NCI-H2107 treated with DMSO at 0.1 percent for 48 hours (cell line): ENCODE results near the gene ADGRA1.
"Not testable (repeated sequence)": the region's sequence is repeated elsewhere in the genome, so short reads cannot be mapped to it uniquely, and the experiment has no call there.

Experiments used
- DNase-seq: peaks from one replicate; lab custom pipeline; 2025; ENCODE audit not compliant: unreplicated experiment; lab: John Stamatoyannopoulos, UW

ADGRA1 gene

DNA sequence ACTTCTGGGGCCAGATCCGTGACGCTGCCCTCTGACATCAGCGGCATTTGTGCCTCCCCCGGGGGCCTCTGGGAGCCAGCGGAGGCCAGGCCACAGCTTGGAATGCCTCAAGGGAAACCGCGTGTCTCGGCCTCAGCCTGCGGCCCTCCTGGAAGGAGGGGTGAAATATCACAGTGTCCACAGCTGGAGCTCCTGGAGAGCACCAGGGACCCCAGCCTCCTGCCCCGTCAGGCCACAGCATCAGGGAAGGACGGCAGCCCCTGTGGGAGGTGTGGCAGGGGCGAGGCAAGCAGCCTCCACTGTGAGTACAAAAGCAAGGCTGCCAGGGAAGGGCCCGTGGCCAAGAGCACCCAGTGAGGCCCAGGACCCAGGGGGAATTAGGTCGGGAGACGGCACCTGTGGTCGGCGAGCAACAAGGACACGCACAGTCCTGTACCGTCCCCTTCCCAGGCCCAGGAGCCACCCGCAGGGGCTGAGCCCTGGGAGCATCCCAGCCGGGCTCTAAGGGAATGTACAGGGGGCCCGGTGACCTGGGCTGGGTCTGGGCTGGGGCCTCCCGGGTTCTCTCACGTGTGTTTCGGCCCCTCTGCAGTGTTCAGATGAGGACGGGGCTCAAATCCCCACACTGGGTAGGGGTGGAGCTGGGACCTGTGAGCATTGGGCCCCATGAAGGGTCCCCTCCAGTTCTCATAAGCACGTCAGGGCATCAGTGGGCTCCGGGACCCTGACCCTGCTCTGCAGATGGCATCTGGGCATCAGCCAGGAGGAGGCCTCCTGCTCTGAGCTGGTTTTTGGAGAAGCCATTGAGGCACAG, 53.6 kb downstream of the ADGRA1 start:
- no peak for DNase-seq

DNA sequence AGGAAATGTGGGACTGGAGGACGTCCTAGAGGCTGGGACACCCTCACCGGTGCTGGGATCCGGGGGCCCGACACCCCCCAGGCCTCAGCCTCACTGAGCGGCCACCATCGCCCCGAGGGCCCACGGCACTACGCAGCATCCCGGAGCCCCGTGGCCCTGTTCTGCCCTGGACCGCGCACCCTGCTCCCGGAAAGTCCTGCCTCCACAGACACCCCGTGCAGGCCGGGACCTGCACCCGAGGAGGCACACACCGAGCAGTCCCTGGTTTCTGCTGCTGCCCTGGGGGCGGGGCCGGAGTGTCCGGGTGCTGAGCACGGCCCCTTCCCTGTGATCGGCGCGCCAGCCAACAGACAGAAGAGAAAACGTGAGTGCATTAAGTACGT, 54.2 kb downstream of the ADGRA1 start:
- DNase-seq = no peak

DNA sequence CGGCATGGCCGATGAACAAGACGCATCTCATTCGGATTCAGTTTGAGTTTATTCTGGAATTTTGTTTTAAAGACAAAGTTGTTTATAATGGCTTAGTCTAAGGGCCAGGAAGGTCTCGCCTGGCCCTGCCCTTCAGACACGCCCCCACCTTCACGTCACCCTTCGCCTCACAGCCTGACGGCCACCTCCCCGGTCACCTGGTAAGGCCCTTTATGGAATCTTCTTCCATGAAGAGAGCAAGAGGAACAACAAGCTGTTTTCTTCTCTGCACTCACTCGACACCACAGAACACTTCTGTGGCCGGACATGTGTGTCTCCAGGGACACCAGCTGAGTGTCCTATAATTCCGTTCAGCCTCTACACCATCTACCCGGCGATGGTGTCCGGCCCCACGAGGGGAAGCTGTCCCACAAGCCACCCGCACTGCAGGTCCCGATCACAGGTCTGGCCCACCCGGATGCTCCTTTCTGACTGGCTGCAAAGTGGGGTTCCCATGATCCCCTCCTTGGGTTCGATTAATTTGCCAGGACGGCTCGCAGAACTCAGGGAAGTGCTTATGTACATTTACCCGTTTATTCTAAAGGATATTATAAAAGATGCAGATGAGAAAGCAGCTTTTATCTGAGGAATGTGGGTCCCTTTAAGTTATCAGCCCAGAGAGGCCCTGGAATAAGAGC, 54.9 kb downstream of the ADGRA1 start:
- no peak for DNase-seq

DNA sequence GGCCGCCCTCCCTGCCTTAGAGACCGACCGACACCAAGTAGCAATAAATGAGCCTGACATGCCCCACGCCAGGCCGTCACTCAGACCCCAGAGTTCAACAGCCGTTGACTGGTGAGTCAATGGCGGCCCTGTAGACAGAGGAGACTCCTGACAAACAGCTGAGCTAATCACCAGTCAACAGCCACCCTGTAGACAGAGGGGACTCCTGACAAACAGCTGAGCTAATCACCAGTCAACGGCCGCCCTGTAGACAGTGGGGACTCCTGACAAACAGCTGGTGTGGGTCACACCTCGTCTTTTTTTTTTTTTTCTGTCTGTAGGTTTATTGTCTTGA, 55.4 kb downstream of the ADGRA1 start:
- DNase-seq = no peak

DNA sequence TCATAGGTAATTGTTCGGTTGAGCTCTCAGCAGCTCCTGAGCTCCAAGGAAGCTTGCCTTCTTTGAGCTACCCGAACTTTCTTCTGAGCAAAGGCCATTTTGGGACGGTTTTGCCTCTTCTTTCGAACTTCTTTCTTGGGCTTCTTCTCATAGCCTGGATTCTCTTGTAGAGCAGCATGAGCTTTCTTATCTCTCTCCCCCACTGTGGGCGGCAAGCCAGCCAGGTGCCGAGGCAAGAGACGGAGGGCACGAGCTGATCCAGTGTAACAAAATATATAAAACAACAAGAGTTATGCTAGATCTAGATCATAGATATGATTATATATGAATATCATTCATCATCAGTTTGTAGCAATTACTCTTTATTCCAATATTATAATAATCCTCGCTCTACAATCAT, 55.8 kb downstream of the ADGRA1 start:
- DNase-seq = no peak

DNA sequence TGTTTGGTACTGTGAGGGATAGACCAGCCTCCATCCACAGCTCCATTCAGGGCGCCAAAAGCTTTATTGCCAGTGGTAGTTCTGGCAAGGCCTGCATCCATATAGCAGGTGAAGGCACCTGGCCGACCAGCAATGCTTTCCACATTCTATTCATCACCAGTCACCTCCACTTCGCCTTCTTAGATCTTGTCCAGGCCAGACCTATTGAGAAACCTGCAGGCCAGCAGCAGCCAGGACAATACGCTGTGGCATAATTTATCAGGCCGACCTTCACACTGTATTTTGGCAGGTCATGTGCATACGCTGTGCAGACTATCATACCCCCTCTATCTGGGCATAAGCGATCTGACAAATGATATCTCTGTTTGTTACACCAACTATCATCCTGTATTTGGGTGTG, 57.0 kb downstream of the ADGRA1 start:
- DNase-seq = no peak

DNA sequence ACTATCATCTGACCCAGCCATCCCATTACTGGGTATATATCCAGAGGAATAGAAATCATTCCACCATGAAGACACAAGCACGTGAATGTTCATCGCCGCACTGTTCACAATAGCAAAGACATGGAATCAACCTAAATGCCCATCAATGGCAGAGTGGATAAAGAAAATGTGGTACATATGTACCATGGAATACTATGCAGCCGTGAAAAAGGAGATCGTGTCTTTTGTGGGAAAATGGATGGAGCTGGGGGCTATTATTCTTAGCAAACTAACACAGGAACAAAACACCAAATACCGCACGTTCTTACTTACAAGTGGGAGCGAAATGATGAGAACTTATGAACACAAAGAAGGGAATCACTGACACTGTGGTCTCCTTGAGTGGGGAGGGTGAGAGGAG, 62.5 kb downstream of the ADGRA1 start:
- DNase-seq = no peak

DNA sequence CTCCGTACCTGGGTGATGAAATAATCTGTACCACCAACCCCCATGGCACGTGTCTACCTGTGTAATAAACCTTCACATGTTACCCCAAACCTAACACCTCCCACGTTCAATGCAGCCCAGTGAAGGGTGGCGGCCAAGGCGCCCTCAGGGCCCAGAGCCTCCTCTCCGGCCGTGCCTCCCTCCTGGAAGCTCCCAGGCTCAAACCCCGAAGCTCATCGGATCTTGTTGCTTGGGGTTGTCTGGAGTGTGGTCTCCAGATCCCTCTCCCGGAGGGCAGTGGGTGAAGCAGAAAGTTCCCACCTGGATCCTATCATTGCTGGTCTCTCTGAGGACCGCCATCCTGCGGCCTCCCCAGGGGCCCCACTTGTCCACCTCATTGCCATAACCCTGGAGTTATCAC, 62.9 kb downstream of the ADGRA1 start:
- no peak for DNase-seq

DNA sequence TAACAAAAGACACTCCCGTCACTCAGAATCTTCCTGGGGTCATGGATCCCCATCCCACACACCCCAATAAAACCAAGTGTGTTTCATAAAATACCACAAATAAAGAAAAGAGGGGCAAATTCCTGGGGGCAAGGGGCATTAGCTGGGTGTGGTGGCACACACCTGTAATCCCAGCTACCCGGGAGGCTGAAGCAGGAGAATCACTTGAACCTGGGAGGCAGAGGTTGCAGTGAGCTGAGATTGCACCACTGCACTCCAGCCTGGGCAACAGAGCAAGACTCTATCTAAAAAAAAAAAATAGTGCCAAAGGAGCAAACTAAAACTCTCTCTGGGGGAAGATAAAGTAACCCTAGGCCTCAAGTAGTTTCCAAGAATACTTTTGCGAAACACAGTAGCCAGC, 63.3 kb downstream of the ADGRA1 start:
- DNase-seq = not testable (repeated sequence)

DNA sequence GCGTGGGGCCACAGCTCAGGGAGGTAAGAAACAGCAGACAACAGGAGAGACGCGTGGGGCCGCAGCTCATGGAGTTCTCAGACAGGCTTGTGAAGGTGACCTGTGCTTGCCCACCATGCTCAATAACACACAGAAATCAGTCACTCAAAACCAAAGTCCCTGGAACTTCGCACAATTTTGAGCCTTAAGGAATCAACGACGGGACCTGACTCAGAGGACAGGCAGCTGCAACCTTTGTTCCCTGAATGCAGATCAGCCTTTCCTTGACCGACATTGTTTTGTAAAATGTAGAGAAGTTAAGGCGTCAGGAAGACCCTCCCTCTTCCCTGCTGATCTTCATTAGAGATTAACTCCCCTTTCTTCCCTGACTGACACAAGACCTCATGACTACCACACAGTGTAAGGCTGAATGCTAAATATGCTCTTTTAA, 63.8 kb downstream of the ADGRA1 start:
- DNase-seq = no peak

DNA sequence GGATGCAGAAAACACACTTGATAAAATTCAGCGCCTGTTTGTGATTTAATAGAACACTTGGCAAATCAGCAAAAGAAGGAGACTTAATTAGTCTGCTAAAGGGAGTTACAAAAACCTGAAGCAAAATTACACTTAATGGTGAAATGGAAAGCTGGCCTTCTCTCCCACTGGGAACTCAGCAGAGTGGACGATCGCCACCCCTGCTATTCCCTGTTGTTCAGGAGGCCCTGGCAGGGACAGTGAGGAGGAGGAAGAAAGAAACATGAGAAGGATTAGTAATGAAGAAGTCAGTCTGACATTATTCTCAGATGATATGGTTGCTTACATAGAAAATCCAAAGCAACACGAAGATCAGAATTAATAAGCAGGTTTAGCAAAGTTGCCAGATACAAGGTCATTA, 66.7 kb downstream of the ADGRA1 start:
- DNase-seq = no peak

DNA sequence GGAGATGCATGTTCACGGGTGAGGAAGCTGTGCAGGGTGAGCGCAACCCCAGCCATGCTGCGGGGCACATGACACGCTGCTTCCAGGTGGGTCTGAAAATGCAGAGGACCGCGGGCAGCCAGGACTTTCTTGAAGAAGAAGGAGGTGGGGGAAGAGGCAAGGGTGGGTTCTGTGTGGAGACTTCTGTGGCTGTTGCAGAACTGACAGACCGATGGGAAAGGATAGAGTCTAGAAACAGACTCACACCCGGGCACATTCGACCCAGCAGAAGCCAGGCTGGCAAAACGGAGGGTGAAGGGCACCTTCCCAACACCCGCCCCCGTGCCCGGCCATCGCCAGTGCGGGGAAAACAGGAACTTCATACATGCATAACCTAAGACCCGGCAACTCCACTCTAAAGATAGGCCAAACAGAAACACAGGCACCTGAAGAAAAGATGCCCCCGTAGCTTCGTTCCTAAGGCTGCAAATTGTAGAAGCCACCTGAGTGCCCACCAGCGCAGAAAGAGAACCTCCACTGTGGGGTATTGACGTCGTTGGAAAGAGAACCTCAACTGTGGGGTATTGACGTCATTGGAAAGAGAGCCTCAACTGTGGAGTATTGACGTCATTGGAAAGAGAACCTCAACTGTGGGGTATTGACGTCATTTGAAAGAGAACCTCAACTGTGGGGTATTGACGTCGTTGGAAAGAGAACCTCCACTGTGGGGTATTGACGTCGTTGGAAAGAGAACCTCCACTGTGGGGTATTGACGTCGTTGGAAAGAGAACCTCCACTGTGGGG, 67.5 kb downstream of the ADGRA1 start:
- DNase-seq = no peak

DNA sequence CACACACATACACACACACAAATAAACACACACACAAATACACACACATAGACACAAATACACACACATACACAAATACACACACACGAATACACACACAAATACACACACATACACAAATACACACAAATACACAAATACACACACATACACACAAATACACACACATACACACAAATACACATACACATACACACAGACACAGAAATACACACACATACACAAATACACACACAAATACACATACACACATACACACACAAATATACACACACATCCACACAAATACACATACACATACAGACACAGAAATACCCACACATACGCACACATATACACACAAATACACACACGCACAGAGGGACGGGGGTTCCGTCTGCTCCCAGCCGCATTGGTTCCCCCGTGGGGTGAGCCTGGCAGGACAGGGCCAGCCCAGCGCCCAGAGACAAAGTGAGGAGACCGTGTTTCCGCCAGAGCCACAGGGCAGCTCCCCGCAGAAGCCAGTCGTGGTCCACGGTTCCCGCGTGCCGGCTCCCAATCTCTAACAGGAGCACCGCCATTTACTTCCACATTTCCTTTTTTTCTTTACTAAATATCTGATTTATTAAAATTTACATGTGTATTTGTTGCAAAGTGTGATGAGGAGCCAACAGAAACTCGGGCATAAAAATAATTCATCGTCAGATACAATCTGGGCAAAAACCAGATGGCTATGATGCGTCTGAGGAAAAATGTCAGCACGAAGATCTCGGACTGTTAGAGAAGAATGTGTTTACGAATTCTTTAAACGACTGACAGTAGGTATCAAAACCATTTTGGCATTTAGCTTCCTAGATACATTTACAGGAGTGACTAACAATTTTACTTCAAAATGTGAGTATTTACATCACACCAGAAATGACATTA, 69.2 kb downstream of the ADGRA1 start:
- no peak for DNase-seq

DNA sequence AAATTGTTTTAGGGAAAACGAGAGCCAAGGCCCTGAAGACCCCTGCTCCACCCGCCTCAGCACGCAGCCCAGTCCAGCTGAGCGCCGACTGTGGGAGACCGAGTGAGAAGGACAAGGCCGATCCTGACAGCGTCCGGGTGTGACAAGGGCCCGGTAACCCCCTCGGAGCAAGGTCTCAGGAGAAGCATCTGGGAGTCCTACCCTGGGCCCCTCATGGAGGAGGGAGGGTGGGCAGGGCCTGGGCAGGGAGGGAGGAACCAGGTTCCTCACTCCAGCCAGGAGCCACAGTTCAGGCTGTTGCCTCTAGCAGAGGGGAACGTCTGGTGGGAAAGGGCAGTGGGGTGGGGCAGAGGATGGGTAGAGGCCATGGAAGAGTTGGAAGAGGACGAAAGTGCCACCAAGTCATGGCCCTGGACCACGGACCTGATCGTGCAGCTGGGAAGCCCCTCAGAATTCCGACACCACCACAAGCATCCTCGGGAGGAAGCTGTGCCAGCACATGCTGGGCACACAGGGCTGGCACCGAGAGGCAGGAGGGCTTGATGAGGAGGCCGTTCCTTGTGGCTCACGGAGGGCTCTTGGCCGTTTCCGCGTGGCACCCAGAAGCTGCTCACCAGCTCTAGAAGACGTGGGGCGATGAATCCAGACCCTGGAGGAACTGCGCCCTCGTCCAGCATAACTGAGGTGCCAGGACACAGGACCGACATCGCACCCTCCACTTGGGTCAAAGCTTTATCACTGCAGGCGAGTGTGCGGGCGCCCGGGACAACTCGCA, 70.1 kb downstream of the ADGRA1 start:
- DNase-seq = no peak

DNA sequence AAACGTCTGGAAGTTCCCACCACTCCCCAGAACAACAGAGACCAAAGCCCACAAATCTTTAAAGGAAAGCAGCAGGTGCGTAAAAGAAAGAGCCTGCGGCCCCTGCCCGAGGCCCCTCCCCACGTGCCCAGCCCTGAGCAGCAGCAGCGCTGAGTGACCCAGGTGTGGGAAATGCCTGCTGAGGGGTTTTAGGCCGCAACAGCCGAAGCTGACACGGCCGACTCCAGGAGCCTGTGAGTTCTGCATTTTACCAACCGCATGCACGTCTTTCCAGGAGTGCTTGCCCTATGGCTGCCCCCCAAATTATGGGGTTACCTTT, 70.7 kb downstream of the ADGRA1 start:
- DNase-seq = no peak

DNA sequence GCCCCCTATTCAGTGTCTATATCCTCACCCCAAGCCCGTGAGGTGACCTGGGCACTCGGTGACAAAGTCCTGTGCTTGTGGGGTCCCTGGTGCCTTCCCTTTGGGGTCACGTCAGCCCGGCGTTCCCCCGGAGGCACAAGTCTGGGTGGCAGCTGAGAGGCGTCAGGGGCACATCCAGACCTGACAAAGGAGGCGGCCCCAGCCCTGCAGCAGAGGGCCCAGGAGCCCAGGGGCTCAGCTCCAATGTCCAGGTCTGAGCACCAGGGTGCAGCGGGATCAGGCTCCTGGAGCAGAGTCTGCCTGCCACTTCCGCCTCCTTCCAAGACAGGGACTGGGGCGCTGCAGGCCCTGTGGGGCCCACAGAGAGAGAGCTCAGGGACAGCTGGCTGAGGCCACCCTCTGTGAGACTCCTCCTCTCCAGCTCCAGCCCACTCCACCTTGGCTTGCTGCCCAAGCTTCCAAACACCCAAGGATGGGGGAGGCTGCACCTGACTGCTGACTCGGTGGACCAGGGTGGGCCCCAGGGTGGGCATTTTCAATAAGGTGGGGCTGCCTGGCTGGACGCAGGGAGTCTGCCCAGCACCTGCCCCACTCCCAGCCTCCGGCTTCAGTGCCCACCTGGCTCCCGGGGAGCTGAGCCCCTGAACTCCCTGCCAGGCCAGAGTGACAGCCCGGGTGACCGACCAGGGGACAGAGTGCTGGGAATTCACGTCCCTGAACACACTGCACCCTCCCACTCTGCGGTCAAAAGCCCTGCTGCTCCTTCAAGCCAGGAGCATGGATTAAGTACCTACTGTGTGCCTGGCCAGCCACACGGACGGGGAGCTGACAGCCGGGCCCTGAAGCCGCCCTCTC, 71.3 kb downstream of the ADGRA1 start:
- no peak for DNase-seq

DNA sequence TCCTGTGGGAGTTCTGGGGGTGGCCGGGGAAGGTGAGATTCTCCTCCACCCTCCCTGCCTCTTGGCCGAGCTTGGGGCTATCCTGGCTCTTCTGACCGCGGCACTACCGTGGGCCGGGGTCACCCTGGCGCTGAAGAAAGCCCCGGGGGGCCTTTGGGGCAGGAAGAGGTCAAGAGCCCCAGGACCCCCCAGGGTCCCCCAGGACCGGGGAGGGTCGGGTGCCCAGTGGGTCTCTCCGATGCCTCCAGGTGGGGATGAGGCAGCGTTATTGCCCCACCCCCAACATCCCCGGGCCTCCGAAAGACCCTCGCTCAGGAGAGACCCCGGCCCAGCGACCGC, 71.9 kb downstream of the ADGRA1 start:
- no peak for DNase-seq

DNA sequence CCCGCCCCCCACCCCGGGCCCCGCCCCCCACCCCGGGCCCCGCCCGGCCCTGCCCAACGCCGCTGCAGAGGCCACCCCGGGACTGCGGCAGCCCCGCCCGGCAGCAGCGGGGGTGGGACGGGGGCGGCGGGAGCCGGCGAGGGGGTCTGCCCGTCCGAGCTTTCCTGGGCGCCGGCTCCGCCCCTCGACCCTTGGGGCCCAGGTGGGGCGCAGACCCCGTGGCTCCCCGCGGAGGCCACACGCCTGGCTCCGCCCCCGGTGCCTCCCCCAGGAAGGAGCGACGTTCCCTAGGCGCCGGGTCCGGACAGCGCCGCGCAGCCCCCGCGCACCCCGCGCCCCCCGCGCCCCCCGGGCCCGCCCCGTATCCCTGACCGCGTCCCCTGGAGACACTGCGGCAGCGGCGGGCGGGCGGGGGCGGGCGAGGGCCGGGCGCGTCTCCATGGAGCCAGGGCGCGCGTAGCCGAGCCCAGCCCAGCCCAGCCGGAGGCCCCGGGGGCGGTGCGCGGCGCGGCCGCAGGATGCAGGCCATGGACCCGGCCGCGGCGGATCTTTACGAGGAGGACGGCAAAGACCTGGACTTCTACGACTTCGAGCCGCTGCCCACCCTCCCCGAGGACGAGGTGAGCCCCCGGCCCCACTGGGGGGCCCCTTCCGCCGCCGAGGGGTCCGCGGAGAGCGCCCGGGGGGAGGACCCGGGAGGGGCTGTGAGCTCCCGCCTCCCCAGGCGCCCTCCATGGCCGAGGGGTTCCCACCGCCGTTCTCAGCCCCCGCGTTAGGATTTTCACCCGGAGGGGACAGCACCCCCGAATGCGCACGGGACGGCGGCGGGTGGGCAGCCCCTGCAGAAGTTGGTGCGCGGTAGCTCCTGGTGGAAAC, 72.5 kb downstream of the ADGRA1 start, which contains the start of gene KNDC1:
Gene KNDC1, plus strand, starts transcription at position 270 of the 876 bp plus-strand sequence. Its CDS starts 249 bp downstream, at position 519.
- no peak for DNase-seq
